Stimulated activated CD4-positive, alpha-beta T cell treated with anti-CD3 and anti-CD28 coated beads, Interleukin-15, amount 100 ng/mL, for 24 hours (primary cell): ENCODE measurements around the gene GBP1.
"Not testable (repeated sequence)": the region's sequence is repeated elsewhere in the genome, so short reads cannot be mapped to it uniquely, and the experiment has no call there.

Source experiments
- DNase-seq: peaks from one replicate; pipeline ENCODE4 v3.0.0-alpha.2; 2020

The GBP1 gene

GRCh38 chr1:89050649-89051033 lies 14.4 kb downstream of the GBP1 start:
- DNase-seq: no peak

- not testable (repeated sequence) for DNase-seq
Measured at GRCh38 chr1:89049901-89050648, 14.9 kb downstream of the GBP1 start.

GRCh38 chr1:89049187-89049586 lies 15.8 kb downstream of the GBP1 start:
- DNase-seq: not testable (repeated sequence)

- no peak for DNase-seq
Measured at GRCh38 chr1:89047734-89048133, 17.3 kb downstream of the GBP1 start.

GRCh38 chr1:89046318-89047183 lies 18.5 kb downstream of the GBP1 start:
- DNase-seq: peak; percentile 43

GRCh38 chr1:89044970-89045721 lies 19.9 kb downstream of the GBP1 start:
- no peak for DNase-seq

GRCh38 chr1:89043940-89044339 lies 21.1 kb downstream of the GBP1 start:
- DNase-seq: no peak

- no peak for DNase-seq
Measured at GRCh38 chr1:89042491-89042890, 22.5 kb downstream of the GBP1 start.

GRCh38 chr1:89041721-89042120 lies 23.3 kb downstream of the GBP1 start:
- no peak for DNase-seq

GRCh38 chr1:89041119-89041641 lies 23.8 kb downstream of the GBP1 start:
- DNase-seq: peak; percentile 40

- DNase-seq: no peak
Measured at GRCh38 chr1:89040315-89040626, 24.7 kb downstream of the GBP1 start.

- DNase-seq: no peak
Measured at GRCh38 chr1:89037186-89037585, 27.8 kb downstream of the GBP1 start.

GRCh38 chr1:89035080-89035479 lies 29.9 kb downstream of the GBP1 start:
- DNase-seq: no peak

GRCh38 chr1:89034004-89034403 lies 31.0 kb downstream of the GBP1 start:
- not testable (repeated sequence) for DNase-seq

- not testable (repeated sequence) for DNase-seq
Measured at GRCh38 chr1:89029051-89029450, 36.0 kb downstream of the GBP1 start.

GRCh38 chr1:89025928-89026327 lies 39.1 kb downstream of the GBP1 start:
- no peak for DNase-seq

GRCh38 chr1:89023026-89023425 lies 42.0 kb downstream of the GBP1 start:
- no peak for DNase-seq

GRCh38 chr1:89022167-89022959 lies 42.6 kb downstream of the GBP1 start, which contains the start of gene GBP3:
Gene GBP3 (minus strand): TSS chr1:89022866. CDS start chr1:89020721, 2,145 bp downstream.
- no peak for DNase-seq

- not testable (repeated sequence) for DNase-seq
Measured at GRCh38 chr1:89018318-89018717, 46.7 kb downstream of the GBP1 start.

GRCh38 chr1:89008511-89008910 lies 56.5 kb downstream of the GBP1 start:
- no peak for DNase-seq

GRCh38 chr1:89005286-89006151 lies 59.5 kb downstream of the GBP1 start:
- DNase-seq: no peak
